Heart left ventricle (tissue), 16 donors: Measurements from ENCODE around the gene CHSY3. TPM values are rescaled to one million over a fixed set of nuclear protein-coding genes. Genes with fewer than 3 reads are reported as not detected.

Source experiments
- ATAC-seq, 4 donors: fragments of 200-7000 bp; cut with Tn5 transposase; one replicate each; pipeline ENCODE4 v1.9.1; 2020 to 2022; ENCODE audit warnings: moderate library complexity in 4 of 4, mild to moderate bottlenecking in 3 of 4, moderate number of reproducible peaks in 1 of 4
- DNase-seq, 5 donors: peaks; one replicate each; pipeline ENCODE4 v3.0.0-alpha.2; 2020
- H3K27ac ChIP-seq, 12 donors: fragments of 200-600 bp; sonication (generic) in 4 of 12; one replicate each; pipeline versions ENCODE4 v1.5.0 to v1.8.0; 2016 to 2022; ENCODE audit warnings: mild to moderate bottlenecking in 2 of 12
- H3K27me3 ChIP-seq, 9 donors: fragments of 200-600 bp; sonication (generic) in 2 of 9; one replicate each; pipeline versions ENCODE4 v1.5.1 to v1.8.0; 2016 to 2022; ENCODE audit warnings: mild to moderate bottlenecking in 3 of 9
- H3K36me3 ChIP-seq, 9 donors: fragments of 200-600 bp; sonication (generic) in 2 of 9; one replicate each; pipeline versions ENCODE4 v1.5.0 to v1.8.0; 2018 to 2022; ENCODE audit warnings: mild to moderate bottlenecking in 2 of 9
- H3K4me1 ChIP-seq, 12 donors: fragments of 200-600 bp; sonication (generic) in 4 of 12; one replicate each; pipeline versions ENCODE4 v1.5.0 to v1.8.0; 2016 to 2022; ENCODE audit warnings: mild to moderate bottlenecking in 3 of 12
- H3K4me3 ChIP-seq, 12 donors: fragments of 200-600 bp; sonication (generic) in 4 of 12; one replicate each; pipeline versions ENCODE4 v1.5.0 to v1.8.0; 2017 to 2022; ENCODE audit warnings: mild to moderate bottlenecking in 9 of 12, moderate library complexity in 4 of 12
- H3K9me3 ChIP-seq, 12 donors: fragments of 200-600 bp; sonication (generic) in 4 of 12; one replicate each; pipeline versions ENCODE4 v1.5.0 to v1.8.0; 2016 to 2022; ENCODE audit warnings: mild to moderate bottlenecking in 1 of 12
- CTCF ChIP-seq, 12 donors: fragments of 200-600 bp; sonication (generic) in 4 of 12; IDR thresholded peaks; one replicate each; pipeline versions ENCODE4 v1.5.0 to v1.8.0; 2018 to 2022; ENCODE audit warnings: antibody characterized with exemption in 12 of 12, mild to moderate bottlenecking in 5 of 12
- POLR2A ChIP-seq, 2 donors: fragments of 450-650 bp; IDR thresholded peaks; one replicate each; pipeline ENCODE4 v1.6.1; 2017; ENCODE audit warnings: antibody characterized with exemption in 2 of 2, mild to moderate bottlenecking in 2 of 2, moderate library complexity in 2 of 2
- WGBS, 4 donors: extraction: QIAGEN DNeasy Blood & Tissue Kit in 2 of 4; methylation state at CpG; one replicate each; pipeline versions ENCODE4 v1.1.5 to v1.1.7; 2013 to 2018; 5-methylcytosine and 5-hydroxymethylcytosine counted together
- intact Hi-C, 10 donors: fragments of 100-400 bp; cut with DNase I; formaldehyde crosslinking; loops; one replicate each; pipeline versions ENCODE4 v1.11.1 to v1.14.2; 2022
- polyA plus RNA-seq, 2 donors: library from polyadenylated mRNA; stranded (reverse); fragments of 200-250 nt; gene quantifications; one replicate each; pipeline ENCODE4 v1.2.3, GENCODE V29; 2013
- total RNA-seq, 9 donors: library from RNA; depleted of rRNA in 2 of 9; stranded (reverse); fragments of >200 nt in 2 of 9; fragmentation: NEBNext Ultra II Directional in 3 of 9; extraction: Animal tissue kit (Norgen Biotek cat#: 25700) in 3 of 9; gene quantifications; one replicate each; pipeline versions ENCODE4 v1.1.0 to v1.2.4, GENCODE V29; 2016 to 2023
- donor health status: ischemic (EF 13 %, LVEDD 7.1; RV severe dilation, severe dysfunction).
- donor health status: healthy with polysubstance abuse.
- donor health status: DM: no; HTN: yes; CAD: no.
- donor health status: DM: no; HTN: no; CAD: no.
- donor health status: ischemic (EF 25% LVEDD 6.9; RV normal size, moderate dysfunction).
- donor health status: ischemic (EF 25% LVEDD 5.7; RV mildly dilated, moderate dysfunction).
- donor health status: healthy.
- donor health status: DM: yes; HTN: yes; CAD: no.
- donor health status: ischemic (EF 35%, LVEDD 5.7; RV mildly dilated, moderate dysfunction).
- donor health status: nonischemic (EF 11% LVEDD 7.7; RV severe dilation, severe dysfunction).
- donor health status: DM: yes; HTN: yes; CAD: no.
- donor health status: PGD.
- donor health status: ischemic (EF 29% LVEDD 5.4; RV normal size, mild dysfunction).
- donor health status: nonischemic (EF 23%, LVEDD 6.1; RV moderate dilation, normal function).

The CHSY3 gene
- total and polyA plus RNA-seq, 11 donors: 0.04 to 2.9 (median 1.0) TPM

GRCh38 chr5:130061746-130062145, 157.5 kb downstream of the CHSY3 start:
- Histone ChIP-seq H3K4me3 (no peak overlapping the region), H3K27ac (no peak overlapping the region), H3K4me1 (peaks cover 0 to 2% (median 0%) of the 10 kb centered on the region in 12 donors), H3K36me3 (no peaks in the 10 kb centered on the region), H3K9me3 (peaks cover 0 to 9% (median 0%) of the 10 kb centered on the region in 12 donors), H3K27me3 (no peaks in the 10 kb centered on the region)
- intact Hi-C loops: no loop called here
- no peak for TF ChIP-seq CTCF (IDR thresholded peaks at IDR 0.05)
- 82 to 89% (median 86%) methylated on average over 2 of the region's 2 CpGs for WGBS, 4 donors
- ATAC-seq (no peak), DNase-seq (no peak)

GRCh38 chr5:130063603-130064002, 159.3 kb downstream of the CHSY3 start:
- intact Hi-C loops: no loop called here
- Histone ChIP-seq H3K4me3 (no peak overlapping the region), H3K9me3 (peaks cover 0 to 9% (median 0%) of the 10 kb centered on the region in 12 donors), H3K36me3 (no peaks in the 10 kb centered on the region), H3K27me3 (no peaks in the 10 kb centered on the region), H3K4me1 (peaks cover 0 to 4% (median 0%) of the 10 kb centered on the region in 12 donors), H3K27ac (no peak overlapping the region)
- ATAC-seq: no peak
- DNase-seq: no peak
- WGBS, 4 donors: 95 to 96% (median 96%) methylated on average over 3 of the region's 3 CpGs
- no peak for TF ChIP-seq POLR2A (IDR thresholded peaks at IDR 0.05)
- TF ChIP-seq CTCF (IDR thresholded peaks at IDR 0.05): no peak

DNA sequence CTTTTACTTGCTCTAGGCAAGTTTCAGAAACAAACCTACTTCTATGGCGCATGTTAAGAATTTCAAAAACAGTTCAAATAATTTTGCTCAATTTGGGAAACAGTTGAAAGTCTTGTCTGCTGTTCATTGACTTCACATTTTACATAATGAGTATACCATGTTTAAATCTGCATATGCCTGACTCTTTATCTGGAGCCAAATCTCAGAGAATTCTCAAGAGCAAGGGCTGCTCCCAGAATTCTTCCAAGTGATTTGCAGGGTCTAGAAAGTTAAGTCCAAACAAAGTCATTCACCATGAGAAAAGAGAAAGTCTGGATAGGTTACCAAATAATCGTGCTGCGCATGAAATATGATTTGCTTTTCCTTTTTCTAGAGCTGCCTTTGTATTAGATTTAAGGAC, 160.2 kb downstream of the CHSY3 start:
- H3K27ac ChIP-seq: no peak overlapping the region

DNA sequence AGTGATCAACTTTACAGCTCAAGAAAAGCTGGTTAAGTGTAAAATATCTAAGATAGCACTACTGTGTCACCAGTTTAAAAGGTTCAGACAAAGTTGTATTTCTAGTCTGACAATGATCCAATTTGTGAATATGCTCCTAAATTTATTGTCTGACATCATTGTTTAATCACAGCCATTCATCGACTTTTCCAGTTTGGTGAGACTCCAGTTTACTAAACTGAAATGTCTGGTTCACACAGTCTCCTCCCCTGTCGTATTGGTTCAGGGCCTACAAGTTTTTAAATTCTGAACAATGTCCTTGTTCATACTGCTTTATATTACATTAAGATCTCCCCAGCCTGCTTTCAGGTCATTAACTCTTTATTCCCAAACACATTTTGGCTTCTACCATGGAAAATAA, 161.4 kb downstream of the CHSY3 start:
- H3K4me1 ChIP-seq: peaks cover 0 to 4% (median 0%) of the 10 kb centered on the region in 12 donors
- TF ChIP-seq POLR2A (IDR thresholded peaks at IDR 0.05): no peak
- TF ChIP-seq CTCF (IDR thresholded peaks at IDR 0.05): no peak
- no peaks in the 10 kb centered on the region for H3K36me3 ChIP-seq
- H3K9me3 ChIP-seq: peaks cover 0 to under 1% (median 0%) of the 10 kb centered on the region in 12 donors
- H3K27me3 ChIP-seq: no peaks in the 10 kb centered on the region
- H3K27ac ChIP-seq: peak overlapping the region in 2 of 12 donors; percentile 8 to 12
- ATAC-seq: no peak
- H3K4me3 ChIP-seq: no peak overlapping the region
- no peak for DNase-seq
- 70 to 89% (median 77%) methylated on average over 2 of the region's 2 CpGs for WGBS, 4 donors
- intact Hi-C loops: no loop called here

More for the DNA sequence above, 160.2 kb downstream of the CHSY3 start:
- Histone ChIP-seq H3K36me3 (no peaks in the 10 kb centered on the region), H3K27me3 (no peaks in the 10 kb centered on the region), H3K4me1 (peaks cover 0 to 4% (median 0%) of the 10 kb centered on the region in 12 donors), H3K4me3 (no peak overlapping the region), H3K9me3 (peaks cover 0 to 9% (median 0%) of the 10 kb centered on the region in 12 donors)
- WGBS, 4 donors: 80 to 95% (median 90%) methylated on average over 3 of the region's 3 CpGs
- TF ChIP-seq POLR2A (IDR thresholded peaks at IDR 0.05): no peak
- no peak for TF ChIP-seq CTCF (IDR thresholded peaks at IDR 0.05)
- DNase-seq: no peak
- ATAC-seq: no peak
- intact Hi-C loops: no loop called here
